H1 (cell line): ENCODE data around the gene CLCN5. TPM values are rescaled to one million over a fixed set of nuclear protein-coding genes. Genes with fewer than 3 reads are reported as not detected.

Source experiments
- CREB1 ChIP-seq: IDR thresholded peaks from 2 replicates; pipeline ENCODE4 v1.6.1; 2012; ENCODE audit warnings: inconsistent platforms
- RNF2 ChIP-seq: fragments of 200-900, 300-1000 bp; sonication (generic); IDR thresholded peaks from 2 replicates; pipeline ENCODE4 v1.7.1; 2016; ENCODE audit warnings: borderline replicate concordance, low read depth, mild to moderate bottlenecking, antibody characterized with exemption, low read length; ENCODE audit not compliant: poor library complexity, severe bottlenecking; ENCODE audit errors: missing control alignments
- polyA plus RNA-seq, 7 experiments: library from polyadenylated mRNA; depleted of rRNA in 3 of 7; stranded (reverse) in 5 of 7; unstranded in 2 of 7; fragments of >200 nt in 5 of 7; fragments of 200-250 nt in 2 of 7; gene quantifications; 1 replicate in 5 of 7; 2 replicates in 1 of 7; 4 replicates in 1 of 7; pipeline versions ENCODE4 v1.2.1 to v1.2.3, GENCODE V29; 2011 to 2013; ENCODE audit warnings: missing spikeins in 2 of 7, mixed read lengths in 2 of 7
- total RNA-seq: library from RNA; stranded (reverse); fragmentation: NEBNext Ultra II Directional; extraction: Animal tissue kit (Norgen Biotek cat#: 25700); gene quantifications from 2 replicates; pipeline ENCODE4 v1.2.1, GENCODE V29; 2021

Gene CLCN5
- total and polyA plus RNA-seq, 2 of the 8 experiments (the other 6 are each of a cell fraction or from before 2014, with no cell fraction given): 4.2 to 9.7 TPM

- no peak for TF ChIP-seq CREB1
- no peak for TF ChIP-seq RNF2
Measured at GRCh38 chrX:50106051-50106675, 183.8 kb downstream of the CLCN5 start (continued).
